ENCODE measurements around the gene SSTR3. TPM values are rescaled to one million over a fixed set of nuclear protein-coding genes. Genes with fewer than 3 reads are reported as not detected.
A peak's percentile ranks its signal among the peaks of the same experiment; 100 is the strongest.

Gene SSTR3
- total and polyA plus RNA-seq, 9 of the 15 experiments (the other 6 are each of a cell fraction or from before 2014, with no cell fraction given) = 0.03 TPM; not detected in 8

DNA sequence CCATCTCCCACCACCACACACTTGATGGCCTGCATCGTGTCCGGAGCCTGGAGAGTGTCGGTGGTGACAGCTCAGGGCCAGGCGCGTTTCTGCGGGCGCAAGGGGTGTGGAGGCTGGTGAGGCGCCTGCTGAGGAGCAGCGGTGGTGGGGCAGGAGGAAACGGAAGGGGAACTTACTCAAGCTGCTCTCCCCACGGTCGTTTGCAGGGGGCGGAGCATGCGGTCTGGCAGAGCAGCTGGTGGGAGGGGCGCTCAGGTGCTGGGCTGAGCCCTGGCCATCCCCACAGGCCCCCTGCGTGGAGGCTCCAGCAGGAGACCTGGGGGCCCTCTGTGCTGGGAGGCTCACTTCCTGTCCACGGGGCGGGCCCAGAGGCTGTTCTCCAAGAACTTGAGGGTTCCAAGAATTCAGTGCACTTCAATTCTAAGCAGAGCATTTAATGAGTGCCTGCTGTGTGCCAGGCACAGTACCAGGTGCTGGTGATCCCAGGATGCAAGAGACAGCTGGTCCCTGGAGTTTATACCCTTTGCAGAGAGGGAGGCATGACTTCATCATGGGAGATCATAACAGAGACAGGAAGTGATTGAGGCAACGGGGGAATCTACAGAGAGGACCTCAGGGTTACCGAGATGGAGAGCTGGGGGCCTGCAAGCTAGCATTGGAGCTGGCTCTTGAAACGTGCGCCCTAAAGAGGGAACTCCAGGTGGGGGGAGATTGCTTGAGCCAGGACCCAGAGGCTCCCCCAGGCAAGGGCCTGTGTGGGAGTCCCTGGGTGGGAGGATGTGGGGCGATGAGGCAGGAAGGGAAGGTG lies 32.0 kb upstream of the SSTR3 start, which contains the start of gene RAC2 (continued):
- TF ChIP-seq, protein P1, sequence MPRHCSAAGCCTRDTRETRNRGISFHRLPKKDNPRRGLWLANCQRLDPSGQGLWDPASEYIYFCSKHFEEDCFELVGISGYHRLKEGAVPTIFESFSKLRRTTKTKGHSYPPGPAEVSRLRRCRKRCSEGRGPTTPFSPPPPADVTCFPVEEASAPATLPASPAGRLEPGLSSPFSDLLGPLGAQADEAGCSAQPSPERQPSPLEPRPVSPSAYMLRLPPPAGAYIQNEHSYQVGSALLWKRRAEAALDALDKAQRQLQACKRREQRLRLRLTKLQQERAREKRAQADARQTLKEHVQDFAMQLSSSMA (CRISPR knock-in tag; IDR thresholded peaks at IDR 0.05) = no peak
- no peak for TF ChIP-seq MLX (CRISPR knock-in tag; conservative IDR thresholded peaks at IDR 0.05)
- 0 out of 2 replicates have a peak, but pooled peaks have one; percentile 57 for TF ChIP-seq ZNF740 (CRISPR knock-in tag; IDR thresholded peaks at IDR 0.05)
- 0 out of 4 replicates have a peak, but pooled peaks of 1 of the 2 experiments have one; percentile 28 for TF ChIP-seq ZNF740 (tag; IDR thresholded peaks at IDR 0.05)
- TF ChIP-seq, protein P2, sequence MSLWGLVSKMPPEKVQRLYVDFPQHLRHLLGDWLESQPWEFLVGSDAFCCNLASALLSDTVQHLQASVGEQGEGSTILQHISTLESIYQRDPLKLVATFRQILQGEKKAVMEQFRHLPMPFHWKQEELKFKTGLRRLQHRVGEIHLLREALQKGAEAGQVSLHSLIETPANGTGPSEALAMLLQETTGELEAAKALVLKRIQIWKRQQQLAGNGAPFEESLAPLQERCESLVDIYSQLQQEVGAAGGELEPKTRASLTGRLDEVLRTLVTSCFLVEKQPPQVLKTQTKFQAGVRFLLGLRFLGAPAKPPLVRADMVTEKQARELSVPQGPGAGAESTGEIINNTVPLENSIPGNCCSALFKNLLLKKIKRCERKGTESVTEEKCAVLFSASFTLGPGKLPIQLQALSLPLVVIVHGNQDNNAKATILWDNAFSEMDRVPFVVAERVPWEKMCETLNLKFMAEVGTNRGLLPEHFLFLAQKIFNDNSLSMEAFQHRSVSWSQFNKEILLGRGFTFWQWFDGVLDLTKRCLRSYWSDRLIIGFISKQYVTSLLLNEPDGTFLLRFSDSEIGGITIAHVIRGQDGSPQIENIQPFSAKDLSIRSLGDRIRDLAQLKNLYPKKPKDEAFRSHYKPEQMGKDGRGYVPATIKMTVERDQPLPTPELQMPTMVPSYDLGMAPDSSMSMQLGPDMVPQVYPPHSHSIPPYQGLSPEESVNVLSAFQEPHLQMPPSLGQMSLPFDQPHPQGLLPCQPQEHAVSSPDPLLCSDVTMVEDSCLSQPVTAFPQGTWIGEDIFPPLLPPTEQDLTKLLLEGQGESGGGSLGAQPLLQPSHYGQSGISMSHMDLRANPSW (CRISPR knock-in tag; IDR thresholded peaks at IDR 0.05) = no peak
- TF ChIP-seq PATZ1 (CRISPR knock-in tag; IDR thresholded peaks at IDR 0.05; ENCODE audit: borderline replicate concordance) = no peak
- TF ChIP-seq KHSRP (IDR thresholded peaks at IDR 0.05) = no peak
- no peak for TF ChIP-seq ZFP91 (CRISPR knock-in tag; IDR thresholded peaks at IDR 0.05)
- TF ChIP-seq ATF6 (CRISPR knock-in tag; IDR thresholded peaks at IDR 0.05) = 0 out of 2 replicates have a peak, but pooled peaks have one; percentile 77
- TF ChIP-seq ZNF133 (CRISPR knock-in tag; IDR thresholded peaks at IDR 0.05) = no peak

All from K562 (cell line).